ENCODE measurements around the gene SSC4D.
"Not testable (repeated sequence)": the region's sequence is repeated elsewhere in the genome, so short reads cannot be mapped to it uniquely, and the experiment has no call there.

SSC4D gene

DNA sequence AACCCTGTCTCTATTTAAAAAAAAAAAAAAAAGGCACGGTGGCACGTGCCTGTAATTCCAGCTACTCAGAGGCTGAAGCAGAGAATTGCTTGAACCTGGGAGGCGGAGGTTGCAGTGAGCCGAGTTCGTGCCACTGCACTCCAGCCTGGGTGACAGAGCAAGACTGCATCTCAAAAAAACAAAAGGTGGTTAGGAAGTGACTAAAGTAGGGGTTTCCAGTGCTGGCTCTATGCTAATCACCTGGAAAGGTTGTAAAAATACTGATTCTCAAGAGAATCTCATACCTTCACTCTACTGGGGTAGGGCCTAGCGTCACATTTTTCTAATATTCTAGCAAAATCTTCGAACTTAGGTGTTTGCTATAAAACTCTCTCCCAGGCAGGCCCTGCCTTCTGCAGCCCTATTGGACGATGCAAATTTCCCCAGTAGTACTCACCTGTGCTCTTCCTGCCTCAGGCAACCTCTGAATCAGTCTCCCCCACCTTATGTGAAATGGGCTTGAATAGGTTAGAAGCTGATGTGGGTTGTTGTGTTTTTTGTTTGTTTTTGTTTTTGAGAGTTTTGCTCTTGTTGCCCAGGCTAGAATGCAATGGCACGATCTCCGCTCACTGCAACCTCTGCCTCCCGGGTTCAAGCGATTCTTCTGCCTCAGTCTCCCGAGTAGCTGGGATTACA, 18.8 kb upstream of the SSC4D start:
- no peaks in the 10 kb centered on the region for H3K9me3 ChIP-seq (ENCODE audit: low read length)
- H3K4me3 ChIP-seq (ENCODE audit: low read length), result no peak overlapping the region
- H3K4me1 ChIP-seq (ENCODE audit: insufficient read depth, low read length), result peaks cover 4% of the 10 kb centered on the region
- H3K27me3 ChIP-seq (ENCODE audit: insufficient read depth, low read length), result peaks cover 3% of the 10 kb centered on the region
- H2AFZ ChIP-seq (ENCODE audit: low read depth, low read length), result no peak overlapping the region
- no peaks in the 10 kb centered on the region for H3K36me3 ChIP-seq (ENCODE audit: insufficient read depth, low read length)

GRCh38 chr7:76427635-76428034, 18.1 kb upstream of the SSC4D start:
- H3K9me3 ChIP-seq (ENCODE audit: low read length), result no peaks in the 10 kb centered on the region
- H3K27me3 ChIP-seq (ENCODE audit: insufficient read depth, low read length), result peaks cover 3% of the 10 kb centered on the region
- peaks cover 8% of the 10 kb centered on the region for H3K4me1 ChIP-seq (ENCODE audit: insufficient read depth, low read length)
- no peaks in the 10 kb centered on the region for H3K36me3 ChIP-seq (ENCODE audit: insufficient read depth, low read length)
- H2AFZ ChIP-seq (ENCODE audit: low read depth, low read length), result no peak overlapping the region
- no peak overlapping the region for H3K4me3 ChIP-seq (ENCODE audit: low read length)

GRCh38 chr7:76426246-76426645, 16.7 kb upstream of the SSC4D start:
- peaks cover 8% of the 10 kb centered on the region for H3K4me1 ChIP-seq (ENCODE audit: insufficient read depth, low read length)
- H3K36me3 ChIP-seq (ENCODE audit: insufficient read depth, low read length), result no peaks in the 10 kb centered on the region
- H3K4me3 ChIP-seq (ENCODE audit: low read length), result no peak overlapping the region
- peaks cover 3% of the 10 kb centered on the region for H3K27me3 ChIP-seq (ENCODE audit: insufficient read depth, low read length)
- H2AFZ ChIP-seq (ENCODE audit: low read depth, low read length), result no peak overlapping the region
- no peaks in the 10 kb centered on the region for H3K9me3 ChIP-seq (ENCODE audit: low read length)

- H3K4me3 ChIP-seq (ENCODE audit: low read length); H2AFZ ChIP-seq (ENCODE audit: low read depth, low read length); H3K9me3 ChIP-seq (ENCODE audit: low read length); H3K4me1 ChIP-seq (ENCODE audit: insufficient read depth, low read length); H3K36me3 ChIP-seq (ENCODE audit: insufficient read depth, low read length); H3K27me3 ChIP-seq (ENCODE audit: insufficient read depth, low read length): not testable (repeated sequence)
Observed at GRCh38 chr7:76425558-76425957, 16.1 kb upstream of the SSC4D start.

- no peaks in the 10 kb centered on the region for H3K36me3 ChIP-seq (ENCODE audit: insufficient read depth, low read length)
- H3K4me3 ChIP-seq (ENCODE audit: low read length), result no peak overlapping the region
- peaks cover 3% of the 10 kb centered on the region for H3K27me3 ChIP-seq (ENCODE audit: insufficient read depth, low read length)
- no peaks in the 10 kb centered on the region for H3K9me3 ChIP-seq (ENCODE audit: low read length)
- peaks cover 8% of the 10 kb centered on the region for H3K4me1 ChIP-seq (ENCODE audit: insufficient read depth, low read length)
- H2AFZ ChIP-seq (ENCODE audit: low read depth, low read length), result no peak overlapping the region
Observed at GRCh38 chr7:76425156-76425555, 15.7 kb upstream of the SSC4D start.

DNA sequence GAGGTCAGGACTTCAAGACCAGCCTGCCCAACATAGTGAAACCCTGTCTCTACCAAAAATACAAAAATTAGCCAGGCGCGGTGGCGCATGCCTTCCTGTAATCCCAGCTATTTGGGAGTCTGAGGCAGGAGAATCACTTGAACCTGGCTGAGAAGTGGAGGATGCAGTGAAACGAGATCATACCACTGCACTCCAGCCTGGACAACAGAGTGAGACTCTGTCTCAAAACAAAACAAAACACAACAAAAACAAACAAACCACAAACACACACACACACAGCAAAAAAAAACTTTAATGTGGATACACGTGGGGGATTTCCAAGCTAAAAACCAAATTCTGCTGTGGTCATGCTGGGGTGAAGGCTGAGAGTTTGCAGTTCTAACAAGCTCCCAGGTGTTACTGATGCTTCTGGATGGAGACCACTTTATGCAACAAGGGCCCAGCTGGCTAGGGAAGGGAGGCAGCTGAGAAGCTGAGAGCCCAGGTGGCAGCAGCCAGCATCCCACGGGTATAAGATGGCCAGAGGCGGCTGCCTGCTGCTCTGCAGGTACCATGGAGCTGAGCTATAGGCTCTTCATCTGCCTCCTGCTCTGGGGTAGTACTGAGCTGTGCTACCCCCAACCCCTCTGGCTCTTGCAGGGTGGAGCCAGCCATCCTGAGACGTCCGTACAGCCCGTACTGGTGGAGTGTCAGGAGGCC, 15.1 kb upstream of the SSC4D start, which contains the start of gene ZP3:
Gene ZP3 (plus strand): TSS at position 538 of the 699 bp plus-strand sequence. CDS start 15 bp downstream, at position 553.
- no peak within 1 kb of the TSS for H3K4me3 ChIP-seq (ENCODE audit: low read length)
- no peaks in the 10 kb centered on the region for H3K9me3 ChIP-seq (ENCODE audit: low read length)
- peaks cover 3% of the 10 kb centered on the region for H3K27me3 ChIP-seq (ENCODE audit: insufficient read depth, low read length)
- no peaks in the 10 kb centered on the region for H3K36me3 ChIP-seq (ENCODE audit: insufficient read depth, low read length)
- H3K4me1 ChIP-seq (ENCODE audit: insufficient read depth, low read length), result peaks cover 8% of the 10 kb centered on the region
- H2AFZ ChIP-seq (ENCODE audit: low read depth, low read length), result no peak within 1 kb of the TSS

GRCh38 chr7:76423666-76424412, 14.3 kb upstream of the SSC4D start:
- Histone ChIP-seq H3K4me3 (ENCODE audit: low read length) (no peak overlapping the region), H3K27me3 (ENCODE audit: insufficient read depth, low read length) (peaks cover 3% of the 10 kb centered on the region), H2AFZ (ENCODE audit: low read depth, low read length) (no peak overlapping the region)

GRCh38 chr7:76421097-76421496, 11.6 kb upstream of the SSC4D start:
- not testable (repeated sequence) for H3K36me3 ChIP-seq (ENCODE audit: insufficient read depth, low read length); H3K4me1 ChIP-seq (ENCODE audit: insufficient read depth, low read length); H3K27me3 ChIP-seq (ENCODE audit: insufficient read depth, low read length); H2AFZ ChIP-seq (ENCODE audit: low read depth, low read length); H3K9me3 ChIP-seq (ENCODE audit: low read length); H3K4me3 ChIP-seq (ENCODE audit: low read length)

More at GRCh38 chr7:76423666-76424412, 14.3 kb upstream of the SSC4D start:
- Histone ChIP-seq H3K9me3 (ENCODE audit: low read length) (no peaks in the 10 kb centered on the region), H3K4me1 (ENCODE audit: insufficient read depth, low read length) (peaks cover 8% of the 10 kb centered on the region), H3K36me3 (ENCODE audit: insufficient read depth, low read length) (no peaks in the 10 kb centered on the region)

- H3K36me3 ChIP-seq (ENCODE audit: insufficient read depth, low read length); H3K4me3 ChIP-seq (ENCODE audit: low read length); H3K4me1 ChIP-seq (ENCODE audit: insufficient read depth, low read length); H2AFZ ChIP-seq (ENCODE audit: low read depth, low read length); H3K27me3 ChIP-seq (ENCODE audit: insufficient read depth, low read length); H3K9me3 ChIP-seq (ENCODE audit: low read length): not testable (repeated sequence)
Observed at GRCh38 chr7:76417654-76418310, 8.3 kb upstream of the SSC4D start.

- Histone ChIP-seq H3K27me3 (ENCODE audit: insufficient read depth, low read length) (no peaks in the 10 kb centered on the region), H3K4me3 (ENCODE audit: low read length) (no peak overlapping the region), H2AFZ (ENCODE audit: low read depth, low read length) (no peak overlapping the region)
Observed at GRCh38 chr7:76412249-76412648, 2.8 kb upstream of the SSC4D start.

GRCh38 chr7:76411626-76412025, 2.1 kb upstream of the SSC4D start:
- Histone ChIP-seq H2AFZ (ENCODE audit: low read depth, low read length) (no peak overlapping the region), H3K4me1 (ENCODE audit: insufficient read depth, low read length) (no peaks in the 10 kb centered on the region), H3K4me3 (ENCODE audit: low read length) (no peak overlapping the region), H3K36me3 (ENCODE audit: insufficient read depth, low read length) (no peaks in the 10 kb centered on the region), H3K9me3 (ENCODE audit: low read length) (no peaks in the 10 kb centered on the region), H3K27me3 (ENCODE audit: insufficient read depth, low read length) (no peaks in the 10 kb centered on the region)

More at GRCh38 chr7:76412249-76412648, 2.8 kb upstream of the SSC4D start:
- no peaks in the 10 kb centered on the region for H3K4me1 ChIP-seq (ENCODE audit: insufficient read depth, low read length)
- H3K9me3 ChIP-seq (ENCODE audit: low read length), result no peaks in the 10 kb centered on the region
- H3K36me3 ChIP-seq (ENCODE audit: insufficient read depth, low read length), result no peaks in the 10 kb centered on the region

DNA sequence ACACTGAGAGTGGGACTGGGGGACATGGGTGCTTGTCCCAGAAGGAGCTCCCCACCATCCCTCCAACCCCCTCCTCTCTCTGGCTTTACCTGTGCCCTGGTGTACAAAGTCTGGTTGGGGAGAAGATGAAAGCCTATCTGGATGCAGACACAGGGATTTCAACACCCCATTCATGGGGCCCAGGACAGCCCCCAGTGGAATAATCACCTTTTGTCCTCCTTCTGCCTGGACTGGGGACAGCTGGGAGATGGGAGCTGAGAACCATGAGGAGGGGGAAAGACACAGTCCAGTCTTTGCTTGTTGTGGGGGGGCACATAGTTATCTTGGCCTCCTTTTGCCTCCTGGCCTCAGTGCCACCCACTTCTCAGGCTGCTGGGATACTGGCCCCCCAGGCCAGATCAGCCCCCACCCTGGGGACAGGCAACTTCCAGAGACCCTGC, 1.4 kb downstream of the SSC4D start:
- no peak overlapping the region for H3K4me3 ChIP-seq (ENCODE audit: low read length)
- no peaks in the 10 kb centered on the region for H3K36me3 ChIP-seq (ENCODE audit: insufficient read depth, low read length)
- no peaks in the 10 kb centered on the region for H3K4me1 ChIP-seq (ENCODE audit: insufficient read depth, low read length)
- no peaks in the 10 kb centered on the region for H3K9me3 ChIP-seq (ENCODE audit: low read length)
- H3K27me3 ChIP-seq (ENCODE audit: insufficient read depth, low read length), result no peaks in the 10 kb centered on the region
- H2AFZ ChIP-seq (ENCODE audit: low read depth, low read length), result no peak overlapping the region

DNA sequence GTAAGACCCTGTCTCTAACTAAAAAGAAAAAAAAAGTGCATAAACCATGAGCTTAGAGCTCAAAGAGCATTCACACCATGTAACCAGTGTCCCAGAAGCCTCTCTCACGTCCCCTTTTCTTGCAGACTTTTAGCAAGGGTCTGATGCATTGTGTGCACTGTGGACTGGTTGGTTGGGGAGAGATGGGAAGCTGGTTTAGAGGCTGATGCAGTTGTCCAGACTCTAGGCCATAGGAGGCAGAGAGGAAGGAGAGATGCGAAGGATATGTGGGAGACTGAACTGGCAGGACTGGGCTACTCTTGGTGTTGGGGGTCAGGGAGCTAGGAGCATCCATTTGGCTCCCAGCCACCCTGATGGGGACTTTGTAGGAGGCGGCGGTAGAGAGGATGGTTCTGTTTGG, 1.8 kb downstream of the SSC4D start:
- no peaks in the 10 kb centered on the region for H3K27me3 ChIP-seq (ENCODE audit: insufficient read depth, low read length)
- H3K4me1 ChIP-seq (ENCODE audit: insufficient read depth, low read length), result no peaks in the 10 kb centered on the region
- no peaks in the 10 kb centered on the region for H3K9me3 ChIP-seq (ENCODE audit: low read length)
- H3K36me3 ChIP-seq (ENCODE audit: insufficient read depth, low read length), result no peaks in the 10 kb centered on the region
- H2AFZ ChIP-seq (ENCODE audit: low read depth, low read length), result no peak overlapping the region
- no peak overlapping the region for H3K4me3 ChIP-seq (ENCODE audit: low read length)

Measured in neuron (in vitro differentiated cells).